ENCODE data around the gene CDYL2. TPM values are rescaled to one million over a fixed set of nuclear protein-coding genes. Genes with fewer than 3 reads are reported as not detected.

Gene CDYL2
- total RNA-seq, 1 donor from 2014 or later: 1.8 TPM

- DNase-seq (ENCODE audit: extremely low spot score, unreplicated experiment): peak; percentile 54
- Mint-ChIP-seq H3K36me3 (ENCODE audit: unreplicated experiment) (no peaks in the 10 kb centered on the region), H3K27ac (ENCODE audit: unreplicated experiment) (no peak overlapping the region), H3K27me3 (ENCODE audit: unreplicated experiment) (peaks cover 3% of the 10 kb centered on the region), H3K4me1 (ENCODE audit: unreplicated experiment) (no peaks in the 10 kb centered on the region), H3K9me3 (ENCODE audit: unreplicated experiment) (no peaks in the 10 kb centered on the region), H3K4me3 (ENCODE audit: unreplicated experiment) (no peak overlapping the region)
- no peak for TF ChIP-seq CTCF (IDR thresholded peaks at IDR 0.05)
Observed at GRCh38 chr16:80691111-80691741, 113.2 kb downstream of the CDYL2 start.

GRCh38 chr16:80689487-80689886 lies 114.9 kb downstream of the CDYL2 start:
- no peak for TF ChIP-seq CTCF (IDR thresholded peaks at IDR 0.05)
- peak; percentile 30 for DNase-seq (ENCODE audit: extremely low spot score, unreplicated experiment)
- Mint-ChIP-seq H3K36me3 (ENCODE audit: unreplicated experiment) (no peaks in the 10 kb centered on the region), H3K27ac (ENCODE audit: unreplicated experiment) (no peak overlapping the region), H3K9me3 (ENCODE audit: unreplicated experiment) (no peaks in the 10 kb centered on the region), H3K27me3 (ENCODE audit: unreplicated experiment) (no peaks in the 10 kb centered on the region), H3K4me1 (ENCODE audit: unreplicated experiment) (no peaks in the 10 kb centered on the region), H3K4me3 (ENCODE audit: unreplicated experiment) (no peak overlapping the region)

GRCh38 chr16:80687606-80688005 lies 116.8 kb downstream of the CDYL2 start:
- Mint-ChIP-seq H3K9me3 (ENCODE audit: unreplicated experiment) (peaks cover 2% of the 10 kb centered on the region), H3K4me1 (ENCODE audit: unreplicated experiment) (no peaks in the 10 kb centered on the region), H3K27ac (ENCODE audit: unreplicated experiment) (no peak overlapping the region), H3K4me3 (ENCODE audit: unreplicated experiment) (no peak overlapping the region), H3K27me3 (ENCODE audit: unreplicated experiment) (no peaks in the 10 kb centered on the region), H3K36me3 (ENCODE audit: unreplicated experiment) (no peaks in the 10 kb centered on the region)
- no peak for TF ChIP-seq CTCF (IDR thresholded peaks at IDR 0.05)
- DNase-seq (ENCODE audit: extremely low spot score, unreplicated experiment): no peak

- H3K27ac Mint-ChIP-seq (ENCODE audit: unreplicated experiment): no peak overlapping the region
- no peaks in the 10 kb centered on the region for H3K36me3 Mint-ChIP-seq (ENCODE audit: unreplicated experiment)
- no peaks in the 10 kb centered on the region for H3K4me1 Mint-ChIP-seq (ENCODE audit: unreplicated experiment)
- H3K4me3 Mint-ChIP-seq (ENCODE audit: unreplicated experiment): no peak overlapping the region
- no peak for TF ChIP-seq CTCF (IDR thresholded peaks at IDR 0.05)
- H3K9me3 Mint-ChIP-seq (ENCODE audit: unreplicated experiment): peaks cover 14% of the 10 kb centered on the region
- peak; percentile 62 for DNase-seq (ENCODE audit: extremely low spot score, unreplicated experiment)
- H3K27me3 Mint-ChIP-seq (ENCODE audit: unreplicated experiment): no peaks in the 10 kb centered on the region
Observed at GRCh38 chr16:80684906-80685305, 119.5 kb downstream of the CDYL2 start.

- peak; percentile 67 for DNase-seq (ENCODE audit: extremely low spot score, unreplicated experiment)
- Mint-ChIP-seq H3K4me3 (ENCODE audit: unreplicated experiment) (no peak overlapping the region), H3K9me3 (ENCODE audit: unreplicated experiment) (peaks cover 20% of the 10 kb centered on the region), H3K36me3 (ENCODE audit: unreplicated experiment) (no peaks in the 10 kb centered on the region), H3K4me1 (ENCODE audit: unreplicated experiment) (no peaks in the 10 kb centered on the region), H3K27me3 (ENCODE audit: unreplicated experiment) (no peaks in the 10 kb centered on the region), H3K27ac (ENCODE audit: unreplicated experiment) (no peak overlapping the region)
- no peak for TF ChIP-seq CTCF (IDR thresholded peaks at IDR 0.05)
Observed at GRCh38 chr16:80684136-80684765, 120.1 kb downstream of the CDYL2 start.

All from osteocyte (in vitro differentiated cells).